Activated CD8-positive, alpha-beta memory T cell treated with anti-CD3 and anti-CD28 coated beads, Interleukin-2, amount 50 U/mL, for 4 hours (primary cell): ENCODE measurements around the gene TMEM47.

Source experiments
- DNase-seq: peaks from one replicate; pipeline ENCODE4 v3.0.0-alpha.2; 2020

TMEM47 gene

DNA sequence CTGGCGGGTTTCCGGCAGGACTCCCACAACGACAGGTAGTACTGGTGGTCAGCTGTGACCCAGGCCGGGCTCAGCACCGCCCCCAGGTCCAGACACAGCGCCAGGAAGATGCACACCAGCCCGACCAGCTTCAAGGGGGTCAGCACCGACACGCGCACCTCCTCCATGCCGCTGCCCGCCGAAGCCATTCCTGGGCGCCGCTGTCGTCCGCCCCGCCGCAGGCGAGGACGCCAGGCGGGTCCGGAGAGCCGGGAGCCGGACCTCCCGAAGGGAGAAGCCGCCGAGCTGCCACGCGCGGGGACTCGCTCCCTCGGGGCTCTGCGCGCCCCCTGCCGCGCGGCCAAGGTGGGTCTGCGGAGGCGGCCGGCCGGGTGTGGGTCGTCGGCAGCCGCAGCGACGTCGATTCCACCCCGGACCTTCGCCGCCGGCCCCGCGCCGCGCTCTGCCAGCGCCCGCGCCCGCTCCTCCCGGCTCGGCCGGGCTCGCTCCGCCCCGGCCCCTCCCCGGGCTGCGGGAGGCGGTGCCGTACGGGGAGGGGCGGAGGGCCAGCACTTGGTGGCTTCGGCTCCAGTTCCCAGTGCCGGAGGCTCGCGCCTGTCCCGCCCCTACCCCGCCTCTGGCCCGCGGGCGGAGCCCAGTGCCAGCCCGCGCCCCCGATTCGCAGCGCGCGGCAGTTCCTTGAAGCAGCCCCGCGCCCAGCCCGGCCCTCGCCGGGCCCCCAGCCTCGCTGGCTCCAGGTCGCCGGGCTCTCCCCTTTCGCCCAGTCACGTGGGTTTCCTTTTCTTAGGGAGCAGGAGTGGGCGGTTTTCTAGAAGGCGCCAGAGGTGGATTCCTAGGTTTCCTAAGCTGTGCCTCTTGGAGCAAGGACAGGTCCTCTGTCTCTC lies at the start of gene TMEM47:
Gene TMEM47 (minus strand): TSS at position 444 of the 884 bp plus-strand sequence. CDS start 256 bp downstream, at position 188.
- no peak for DNase-seq

DNA sequence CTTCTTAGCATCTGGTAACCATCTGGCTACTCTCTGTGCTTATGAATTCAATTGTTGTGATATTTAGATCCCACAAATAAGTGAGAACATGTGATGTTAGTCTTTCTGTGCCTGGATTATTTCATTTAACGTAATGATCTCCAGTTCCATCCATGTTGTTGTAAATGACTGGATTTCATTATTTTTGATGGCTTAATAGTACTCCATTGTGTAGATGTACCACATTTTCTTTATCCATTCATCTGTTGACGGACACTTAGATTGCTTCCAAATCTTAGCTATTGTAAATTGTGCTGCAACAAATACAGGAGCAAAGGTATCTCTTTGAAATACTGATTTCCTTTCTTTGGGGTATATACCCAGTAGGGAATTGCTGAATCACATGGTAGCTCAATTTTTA lies 30.0 kb upstream of the TMEM47 start:
- DNase-seq, result no peak

DNA sequence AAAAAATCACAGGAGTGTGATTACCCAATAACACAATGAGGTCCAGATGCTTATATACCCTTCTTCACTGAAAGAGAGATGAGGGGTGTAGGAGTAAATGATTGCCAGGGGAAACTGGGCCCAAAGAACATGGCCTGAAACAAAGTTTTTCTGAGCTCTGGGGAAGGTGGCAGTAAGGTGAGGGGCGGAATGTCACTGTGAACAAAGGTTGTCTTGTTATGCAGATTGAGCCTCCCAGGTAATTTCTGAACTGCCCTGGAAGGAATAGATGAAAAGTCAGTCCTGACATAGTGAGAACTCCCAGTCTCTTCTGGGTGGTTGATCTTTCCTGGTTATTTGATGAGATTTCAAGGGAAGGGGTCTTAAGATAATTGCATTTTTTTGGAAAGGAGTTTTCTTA lies 2.5 kb upstream of the TMEM47 start:
- DNase-seq, result no peak

DNA sequence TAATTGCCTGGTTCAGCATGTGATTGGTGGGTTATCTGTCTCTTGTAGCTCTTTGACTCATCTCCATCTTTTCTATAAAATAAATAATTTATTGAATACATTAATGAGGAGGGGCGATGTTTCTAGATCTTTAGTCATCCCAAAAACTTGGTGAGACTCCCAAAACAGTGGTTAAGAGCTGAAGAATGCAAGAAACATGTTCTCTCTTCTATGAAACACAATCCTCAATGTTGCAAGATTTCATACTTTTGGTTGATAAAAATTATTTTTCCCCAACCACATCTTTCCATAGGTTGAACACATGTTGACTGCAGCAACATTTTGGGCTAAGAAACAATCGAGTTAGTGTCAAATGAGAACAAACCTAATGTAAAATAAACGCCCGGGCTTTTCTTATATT lies 1.2 kb upstream of the TMEM47 start:
- DNase-seq, result no peak

DNA sequence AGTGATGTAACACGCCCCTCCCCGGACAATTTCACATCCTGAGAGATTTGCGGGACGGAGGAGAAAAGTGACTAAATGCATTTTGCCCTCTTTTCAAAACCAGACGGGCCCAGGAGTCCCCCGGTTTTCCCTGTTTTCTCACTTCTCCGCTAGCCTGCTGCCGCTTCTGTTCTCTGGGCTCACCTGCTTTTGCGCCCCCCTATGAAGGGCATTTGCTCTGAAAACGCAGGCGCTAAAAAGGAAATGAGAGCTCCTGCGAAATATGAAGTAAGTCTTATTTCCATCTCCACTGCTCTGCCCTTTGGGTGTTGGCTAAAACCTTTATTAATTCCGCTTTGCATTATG lies 613 bp upstream of the TMEM47 start:
- no peak for DNase-seq

DNA sequence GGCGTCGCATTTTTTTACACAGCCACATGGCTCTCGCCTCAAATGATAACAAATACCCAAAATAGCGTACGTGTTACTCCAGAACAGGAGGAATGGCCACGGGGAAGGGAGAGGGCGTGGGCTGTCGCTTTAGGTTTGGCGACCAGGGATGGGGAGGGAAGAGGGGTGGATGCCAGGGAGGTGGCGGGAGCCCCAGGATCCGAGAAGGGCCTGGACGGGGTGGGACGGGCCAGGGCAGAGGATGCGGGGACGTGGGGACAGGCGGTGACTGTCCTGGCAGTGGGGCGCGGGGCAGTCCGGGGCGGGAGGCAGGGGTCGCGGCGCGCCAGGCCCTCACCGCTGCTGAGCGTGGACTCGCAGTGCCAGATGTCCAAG lies 631 bp downstream of the TMEM47 start:
- DNase-seq, result no peak

- no peak for DNase-seq
These were observed 1.3 kb downstream of the TMEM47 start for GRCh38 chrX:34655501-34656455.

DNA sequence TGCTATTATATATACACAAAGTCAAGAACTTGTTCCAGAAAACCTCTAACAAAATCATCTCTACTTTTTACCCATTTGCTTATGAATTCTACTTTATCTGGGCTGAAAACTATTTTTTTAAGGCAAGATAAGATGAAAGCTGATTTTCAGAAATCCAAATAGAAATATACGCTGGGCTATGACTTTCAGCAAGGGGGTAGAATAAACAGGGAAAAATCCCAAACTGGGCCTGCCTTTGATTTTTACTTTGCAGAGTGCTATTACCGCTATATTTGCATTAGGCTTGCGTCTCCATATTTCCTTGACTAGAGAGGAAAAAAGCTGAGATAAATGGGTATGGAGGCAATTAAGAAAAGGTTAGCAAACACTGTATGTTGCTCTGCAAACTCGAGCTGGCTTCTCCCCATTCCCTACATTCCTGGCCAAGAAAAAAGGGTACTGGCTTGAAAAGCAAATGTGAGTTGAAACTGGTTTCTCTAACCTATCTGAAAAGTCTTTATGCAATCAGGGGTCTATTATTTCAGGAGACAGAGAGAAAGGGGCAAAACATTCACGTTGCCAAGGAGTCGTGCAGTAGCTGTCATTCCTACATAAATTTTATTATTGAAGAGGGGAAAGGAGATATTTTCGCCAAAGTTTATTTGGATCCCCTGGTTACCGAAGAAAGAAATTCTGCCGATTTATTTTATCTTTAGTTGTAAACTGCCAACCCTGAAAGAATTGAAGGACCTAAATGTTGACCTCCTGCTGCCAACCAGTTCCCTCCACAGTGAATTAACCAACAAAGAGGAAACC lies 2.2 kb downstream of the TMEM47 start:
- DNase-seq, result no peak

DNA sequence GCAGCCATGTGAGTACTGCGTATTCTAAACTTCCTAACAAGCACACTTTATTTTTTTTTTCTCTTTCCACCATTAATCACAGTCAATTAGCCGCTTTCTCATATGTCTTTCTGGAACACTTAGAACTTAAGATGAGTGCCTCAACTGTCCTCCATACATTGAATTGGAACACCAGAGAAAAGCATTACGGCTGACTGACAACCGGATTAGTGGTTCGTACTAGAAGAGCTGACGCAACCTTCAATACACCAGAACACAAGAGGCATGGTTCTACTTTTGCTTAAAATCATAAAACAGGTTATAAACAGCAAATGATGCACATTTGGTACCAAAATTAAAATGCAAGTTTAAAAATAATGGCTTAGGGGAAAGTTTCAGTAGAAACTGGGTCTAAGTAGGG lies 3.3 kb downstream of the TMEM47 start:
- DNase-seq, result no peak

GRCh38 chrX:34642849-34643248 lies 14.2 kb downstream of the TMEM47 start:
- no peak for DNase-seq

DNA sequence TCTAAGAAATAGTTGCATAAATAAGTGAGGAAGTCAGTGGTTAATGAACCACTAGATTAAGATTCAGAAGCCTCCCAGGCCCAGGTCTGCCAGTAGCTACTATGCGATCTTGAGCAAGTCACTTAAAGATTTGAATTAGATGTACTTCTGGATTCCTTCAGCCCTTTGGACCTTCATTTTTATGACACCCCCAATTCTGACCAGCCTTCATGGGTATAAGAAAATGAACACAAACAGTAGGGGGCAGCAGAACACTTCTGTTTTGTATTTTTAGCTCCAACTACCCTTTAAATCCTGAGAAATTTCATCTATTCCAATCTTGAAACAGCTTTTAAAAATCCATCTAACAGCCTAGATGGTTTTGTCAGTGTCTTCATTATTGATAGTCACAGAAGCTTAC lies 19.0 kb downstream of the TMEM47 start:
- no peak for DNase-seq

GRCh38 chrX:34634349-34634748 lies 22.7 kb downstream of the TMEM47 start:
- no peak for DNase-seq

GRCh38 chrX:34632384-34632783 lies 24.7 kb downstream of the TMEM47 start:
- no peak for DNase-seq

DNA sequence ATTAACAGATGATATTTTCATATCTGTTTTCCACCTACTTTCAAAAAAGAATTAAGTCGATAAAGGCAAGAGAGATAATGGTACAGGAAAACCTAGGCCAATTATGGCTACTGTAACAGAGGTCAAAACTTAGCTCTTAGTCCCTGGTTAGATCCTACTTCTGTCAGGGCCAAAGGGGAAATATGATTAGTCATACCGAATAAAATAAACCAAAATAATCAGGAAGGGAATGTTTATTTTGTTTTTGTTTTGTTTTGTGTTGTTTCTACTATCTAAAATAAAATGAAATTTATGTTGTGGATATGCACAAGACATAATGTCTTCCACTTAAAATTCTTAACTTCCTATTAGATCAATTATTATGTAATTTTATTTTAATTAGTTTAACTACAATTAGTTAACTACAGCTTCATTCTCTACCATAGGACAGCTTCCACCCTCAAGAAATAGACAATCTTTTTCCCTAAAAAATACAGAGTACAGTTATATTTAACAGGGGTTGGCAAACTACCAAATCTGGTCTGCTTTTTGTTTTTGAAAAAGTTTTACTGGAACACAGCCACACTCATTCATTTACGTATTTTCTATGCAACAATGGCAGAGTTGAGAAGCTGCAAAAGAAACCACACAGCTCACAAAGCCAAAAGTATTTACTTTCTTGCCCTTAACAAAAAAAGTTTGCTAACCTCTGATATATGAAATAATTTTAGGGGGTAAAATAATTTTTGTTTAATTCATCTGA lies 25.4 kb downstream of the TMEM47 start:
- no peak for DNase-seq

- no peak for DNase-seq
These were observed 27.5 kb downstream of the TMEM47 start for GRCh38 chrX:34629572-34629971.

GRCh38 chrX:34624416-34624815 lies 32.7 kb downstream of the TMEM47 start:
- no peak for DNase-seq

- DNase-seq, result no peak
These were observed 37.2 kb downstream of the TMEM47 start for GRCh38 chrX:34619920-34620319.

GRCh38 chrX:34612036-34612435 lies 45.0 kb downstream of the TMEM47 start:
- DNase-seq, result no peak

GRCh38 chrX:34598362-34598761 lies 58.7 kb downstream of the TMEM47 start:
- no peak for DNase-seq

DNA sequence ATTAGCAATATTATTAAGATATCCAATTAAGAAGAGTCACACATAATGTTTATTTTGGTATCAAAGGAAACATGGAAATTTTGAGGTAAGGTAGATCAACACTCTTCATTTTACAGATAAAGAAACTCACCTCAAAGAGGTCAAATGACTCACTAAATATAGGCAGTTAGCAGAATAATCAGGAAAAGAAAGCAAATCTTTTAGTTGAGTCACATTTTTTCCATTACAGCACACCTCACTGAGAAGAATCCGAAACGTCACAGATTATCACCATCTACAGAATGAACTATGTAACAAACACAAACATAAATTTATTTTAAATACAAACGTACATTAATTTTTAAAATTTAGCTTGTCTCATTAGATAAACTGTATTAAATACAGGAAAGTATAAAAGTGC lies 70.1 kb downstream of the TMEM47 start:
- DNase-seq, result no peak

GRCh38 chrX:34586346-34586911 lies 70.7 kb downstream of the TMEM47 start:
- no peak for DNase-seq

GRCh38 chrX:34585561-34585960 lies 71.5 kb downstream of the TMEM47 start:
- DNase-seq, result no peak
